Endothelial cell of umbilical vein (primary cell): ENCODE measurements around the gene UBE2G1.

Source experiments
- EZH2 ChIP-seq: IDR thresholded peaks from 2 replicates; pipeline ENCODE4 v1.6.1; 2012; ENCODE audit warnings: borderline replicate concordance, low read depth, mild to moderate bottlenecking, moderate library complexity, low read length, inconsistent platforms; ENCODE audit not compliant: severe bottlenecking
- FOS ChIP-seq: IDR thresholded peaks from 2 replicates; pipeline ENCODE4 v1.6.1; 2011; ENCODE audit warnings: mild to moderate bottlenecking, low read length, moderate library complexity, borderline replicate concordance; ENCODE audit not compliant: insufficient read depth
- GATA2 ChIP-seq: IDR thresholded peaks from 2 replicates; pipeline ENCODE4 v1.7.0; 2011; ENCODE audit warnings: low read depth, mild to moderate bottlenecking, moderate library complexity, mixed read lengths, low read length; ENCODE audit not compliant: insufficient read length, insufficient read depth
- POLR2A ChIP-seq: IDR thresholded peaks from 2 replicates; pipeline ENCODE4 v1.6.1; 2012; ENCODE audit warnings: low read depth, mild to moderate bottlenecking, control low read depth, low read length
- POLR2AphosphoS5 ChIP-seq: IDR thresholded peaks from 2 replicates; pipeline ENCODE4 v1.6.1; 2012; ENCODE audit warnings: low read depth, mild to moderate bottlenecking, control low read depth, low read length, moderate library complexity; ENCODE audit not compliant: insufficient read depth
- TF ChIP-seq, protein P1 (sequence below), 2 donors: IDR thresholded peaks; 1 replicate in 1 of 2; 2 replicates in 1 of 2; pipeline ENCODE4 v1.5.1; 2011; ENCODE audit warnings: low read length in 2 of 2, mild to moderate bottlenecking in 2 of 2, moderate library complexity in 2 of 2, control low read depth in 1 of 2, inconsistent platforms in 1 of 2, low read depth in 1 of 2; ENCODE audit not compliant: insufficient read depth in 1 of 2; ENCODE audit errors: extremely low read depth in 1 of 2
- TF ChIP-seq, protein P2 (sequence below): IDR thresholded peaks from 2 replicates; pipeline ENCODE4 v1.6.1; 2011; ENCODE audit not compliant: insufficient read depth, insufficient read length

DNA sequence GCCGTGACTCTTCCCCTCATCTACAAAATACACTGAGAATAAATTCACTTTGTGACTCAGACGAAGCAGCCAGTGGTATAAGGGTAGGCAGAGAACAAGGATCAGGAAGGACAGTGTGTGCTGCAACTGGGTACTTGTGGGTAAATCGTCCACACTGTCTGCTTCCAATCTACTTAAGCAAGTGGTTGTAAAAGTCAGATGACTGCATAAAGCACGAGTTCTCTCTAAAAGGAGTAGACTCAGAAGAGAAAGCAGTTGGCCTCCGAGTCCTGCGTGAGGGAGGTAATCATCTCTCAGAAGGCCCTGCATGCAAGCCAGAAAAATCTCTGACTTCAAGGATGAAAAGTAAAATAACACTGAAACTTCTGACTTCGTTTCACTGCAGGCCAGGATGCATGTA, 145.8 kb downstream of the UBE2G1 start:
- no peak for TF ChIP-seq EZH2
- TF ChIP-seq, protein P1, sequence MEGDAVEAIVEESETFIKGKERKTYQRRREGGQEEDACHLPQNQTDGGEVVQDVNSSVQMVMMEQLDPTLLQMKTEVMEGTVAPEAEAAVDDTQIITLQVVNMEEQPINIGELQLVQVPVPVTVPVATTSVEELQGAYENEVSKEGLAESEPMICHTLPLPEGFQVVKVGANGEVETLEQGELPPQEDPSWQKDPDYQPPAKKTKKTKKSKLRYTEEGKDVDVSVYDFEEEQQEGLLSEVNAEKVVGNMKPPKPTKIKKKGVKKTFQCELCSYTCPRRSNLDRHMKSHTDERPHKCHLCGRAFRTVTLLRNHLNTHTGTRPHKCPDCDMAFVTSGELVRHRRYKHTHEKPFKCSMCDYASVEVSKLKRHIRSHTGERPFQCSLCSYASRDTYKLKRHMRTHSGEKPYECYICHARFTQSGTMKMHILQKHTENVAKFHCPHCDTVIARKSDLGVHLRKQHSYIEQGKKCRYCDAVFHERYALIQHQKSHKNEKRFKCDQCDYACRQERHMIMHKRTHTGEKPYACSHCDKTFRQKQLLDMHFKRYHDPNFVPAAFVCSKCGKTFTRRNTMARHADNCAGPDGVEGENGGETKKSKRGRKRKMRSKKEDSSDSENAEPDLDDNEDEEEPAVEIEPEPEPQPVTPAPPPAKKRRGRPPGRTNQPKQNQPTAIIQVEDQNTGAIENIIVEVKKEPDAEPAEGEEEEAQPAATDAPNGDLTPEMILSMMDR (IDR thresholded peaks at IDR 0.05; ENCODE audit: extremely low read depth in 1 of 2, insufficient read depth in 1 of 2, low read depth in 1 of 2, low read length in 2 of 2) = no peak
- TF ChIP-seq POLR2A = no peak
- TF ChIP-seq, protein P2, sequence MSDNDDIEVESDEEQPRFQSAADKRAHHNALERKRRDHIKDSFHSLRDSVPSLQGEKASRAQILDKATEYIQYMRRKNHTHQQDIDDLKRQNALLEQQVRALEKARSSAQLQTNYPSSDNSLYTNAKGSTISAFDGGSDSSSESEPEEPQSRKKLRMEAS = no peak
- TF ChIP-seq POLR2AphosphoS5 = no peak
- TF ChIP-seq GATA2 = no peak
- TF ChIP-seq FOS = no peak
